Common myeloid progenitor, CD34-positive (primary cell): ENCODE data around the gene PPM1A.
A peak's percentile ranks its signal among the peaks of the same experiment; 100 is the strongest.

Experiments used
- CTCF ChIA-PET: fragments of 350-600 bp; sonication (Branson Sonifier 250); formaldehyde crosslinking; loops from one replicate; lab custom pipeline; 2021; ENCODE audit warnings: antibody characterized with exemption; lab: Charles Lee
- POLR2A ChIA-PET: fragments of 350-600 bp; sonication (Branson Sonifier 250); formaldehyde crosslinking; loops from one replicate; lab custom pipeline; 2021; ENCODE audit warnings: antibody characterized with exemption; lab: Charles Lee
- DNase-seq, 3 donors: peaks; one replicate each; pipeline versions ENCODE4 v3.0.0 to v3.0.0-alpha.2; 2013
- H3K27ac ChIP-seq, 2 experiments: 1 replicate in 1 of 2; 2 replicates in 1 of 2; pipeline ENCODE4 v1.7.0; 2013; ENCODE audit warnings: inconsistent platforms in 2 of 2, low read length in 2 of 2, mild to moderate bottlenecking in 2 of 2, low read depth in 1 of 2, moderate library complexity in 1 of 2; ENCODE audit not compliant: severe bottlenecking in 2 of 2, insufficient read depth in 1 of 2, poor library complexity in 1 of 2
- H3K27me3 ChIP-seq, 5 experiments: replicated peaks in 2 of 5; 1 replicate in 3 of 5; 2 replicates in 2 of 5; pipeline versions ENCODE4 v1.6.1 to v1.7.0; 2013; ENCODE audit warnings: low read length in 4 of 5, mild to moderate bottlenecking in 2 of 5, moderate library complexity in 2 of 5, inconsistent platforms in 1 of 5; ENCODE audit not compliant: insufficient read depth in 5 of 5, control insufficient read depth in 4 of 5
- H3K36me3 ChIP-seq, 4 experiments: 1 replicate in 2 of 4; 2 replicates in 2 of 4; pipeline versions ENCODE4 v1.6.1 to v1.7.0; 2013; ENCODE audit warnings: low read length in 3 of 4, control low read depth in 1 of 4, mild to moderate bottlenecking in 1 of 4; ENCODE audit not compliant: control insufficient read depth in 4 of 4, insufficient read depth in 4 of 4
- H3K4me1 ChIP-seq, 4 experiments: 1 replicate in 3 of 4; 2 replicates in 1 of 4; pipeline versions ENCODE4 v1.6.1 to v1.7.1; 2013; ENCODE audit warnings: low read length in 3 of 4, mild to moderate bottlenecking in 3 of 4, control low read depth in 1 of 4, inconsistent platforms in 1 of 4, moderate library complexity in 1 of 4; ENCODE audit not compliant: control insufficient read depth in 4 of 4, insufficient read depth in 4 of 4; ENCODE audit errors: control extremely low read depth in 1 of 4
- H3K4me3 ChIP-seq, 7 experiments: 1 replicate in 4 of 7; 2 replicates in 3 of 7; pipeline versions ENCODE4 v1.5.1 to v1.7.0; 2013; ENCODE audit warnings: mild to moderate bottlenecking in 7 of 7, low read length in 6 of 7, moderate library complexity in 6 of 7, inconsistent platforms in 2 of 7, low read depth in 2 of 7, control low read depth in 1 of 7; ENCODE audit not compliant: insufficient read depth in 4 of 7, control insufficient read depth in 1 of 7; ENCODE audit errors: extremely low read depth in 1 of 7
- H3K9me3 ChIP-seq, 5 experiments: 1 replicate in 4 of 5; 2 replicates in 1 of 5; pipeline versions ENCODE4 v1.6.1 to v1.7.1; 2013; ENCODE audit warnings: low read length in 4 of 5, mild to moderate bottlenecking in 2 of 5, inconsistent platforms in 1 of 5, low read depth in 1 of 5, moderate library complexity in 1 of 5; ENCODE audit not compliant: control insufficient read depth in 4 of 5, insufficient read depth in 2 of 5; ENCODE audit errors: control extremely low read depth in 1 of 5
- WGBS: methylation state at CpG from one replicate; pipeline ENCODE4 v1.1.5; 2013; ENCODE audit not compliant: insufficient coverage; 5-methylcytosine and 5-hydroxymethylcytosine counted together

Gene PPM1A

DNA sequence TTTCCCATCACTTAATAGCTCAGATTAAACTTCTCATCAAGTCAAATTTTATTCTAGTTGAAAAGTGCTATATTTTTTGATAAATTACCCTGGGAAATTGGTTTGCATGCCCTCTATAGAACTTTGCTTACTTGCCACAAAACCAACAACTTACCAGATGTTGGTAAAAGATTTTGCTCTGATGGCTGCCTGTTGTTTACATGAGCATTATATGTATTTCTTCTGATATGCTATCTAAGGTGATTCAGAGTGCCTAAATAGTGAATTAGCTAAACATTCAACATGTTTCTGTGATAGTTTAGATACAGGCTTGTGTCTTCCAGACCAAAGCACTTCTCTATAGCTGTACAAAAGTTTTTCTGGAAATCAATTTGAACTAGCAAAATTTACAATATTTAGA lies 51.0 kb downstream of the PPM1A start:
- peak in 1 of 3 donors; percentile 50 for DNase-seq
- ChIA-PET CTCF (interaction anchor here (0.7 to 1.7 kb wide), 3 partner anchors 19 to 105 kb away, joined by 3 to 5 read pairs (median 5); no protein-coding TSS in a partner anchor), POLR2A (interaction anchor here (0.9 kb wide), 1 partner anchor 51 kb away, joined by 4 read pairs; the partner anchor contains the start of gene PPM1A)
- no peaks in the 10 kb centered on the region for H3K27me3 ChIP-seq
- H3K27ac ChIP-seq, result no peak overlapping the region
- no peaks in the 10 kb centered on the region for H3K4me1 ChIP-seq
- H3K36me3 ChIP-seq, result no peaks in the 10 kb centered on the region
- H3K9me3 ChIP-seq, result no peaks in the 10 kb centered on the region
- no peak overlapping the region for H3K4me3 ChIP-seq

DNA sequence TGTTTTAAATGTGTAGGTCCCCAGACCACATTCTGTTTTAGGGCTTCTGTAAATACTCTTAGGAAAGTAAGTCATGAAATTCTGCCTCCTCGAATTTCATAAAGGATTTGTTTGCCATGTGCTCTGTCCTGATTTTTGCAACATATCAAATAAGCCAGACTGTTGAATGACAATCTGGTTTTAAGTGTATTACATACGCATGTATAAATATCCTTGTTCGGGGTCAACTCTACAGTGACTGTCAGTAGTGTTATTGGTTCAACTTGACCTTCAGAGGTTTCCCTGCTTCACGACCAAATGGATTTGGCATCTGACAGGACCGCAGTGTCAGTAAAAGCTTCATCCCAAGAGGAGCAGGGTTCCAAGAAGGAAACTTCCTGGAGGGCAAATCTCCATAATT lies 52.7 kb downstream of the PPM1A start:
- no peak overlapping the region for H3K4me3 ChIP-seq
- no peaks in the 10 kb centered on the region for H3K27me3 ChIP-seq
- WGBS, result 100% methylated on average over 5 of the region's 5 CpGs
- ChIA-PET POLR2A (no interaction called here), CTCF (interaction anchor here (1.5 kb wide), 1 partner anchor 11 kb away, joined by 4 read pairs; no protein-coding TSS in a partner anchor)
- H3K36me3 ChIP-seq, result no peaks in the 10 kb centered on the region
- no peaks in the 10 kb centered on the region for H3K4me1 ChIP-seq
- H3K27ac ChIP-seq, result no peak overlapping the region
- peaks cover 0 to 3% (median 0%) of the 10 kb centered on the region in 5 experiments for H3K9me3 ChIP-seq
- no peak for DNase-seq

- Histone ChIP-seq H3K4me3 (no peak overlapping the region), H3K27ac (no peak overlapping the region), H3K36me3 (no peaks in the 10 kb centered on the region), H3K4me1 (no peaks in the 10 kb centered on the region), H3K27me3 (no peaks in the 10 kb centered on the region), H3K9me3 (peaks cover 0 to 3% (median 0%) of the 10 kb centered on the region in 5 experiments)
- CTCF ChIA-PET, result interaction anchor here (1.0 kb wide), 1 partner anchor 25 kb away, joined by 3 read pairs; no protein-coding TSS in a partner anchor
- POLR2A ChIA-PET, result no interaction called here
- DNase-seq, result no peak
- WGBS, result 92% methylated on average over 1 of the region's 1 CpG
Measured at GRCh38 chr14:60302663-60303062, 53.6 kb downstream of the PPM1A start.

DNA sequence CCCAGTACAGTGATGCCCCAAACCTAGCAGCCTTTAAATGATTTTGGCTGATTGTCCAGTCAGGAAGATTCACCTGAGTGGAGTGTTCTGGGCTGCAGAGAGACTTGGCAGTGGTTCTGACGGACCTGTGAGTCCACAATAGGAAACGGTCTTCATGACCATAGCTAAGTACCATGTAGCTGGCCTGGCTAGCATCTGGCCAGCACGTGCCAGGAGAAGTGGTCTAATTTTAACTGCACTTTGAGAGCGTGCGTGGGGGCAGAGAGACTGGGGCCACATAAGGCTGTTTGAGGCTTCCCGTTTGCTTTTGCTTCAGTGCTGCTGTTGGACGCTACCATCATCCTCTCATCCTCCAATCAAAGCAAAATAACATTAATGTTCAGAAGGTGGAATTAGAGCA lies 54.7 kb downstream of the PPM1A start:
- Histone ChIP-seq H3K4me3 (no peak overlapping the region), H3K27ac (no peak overlapping the region), H3K27me3 (no peaks in the 10 kb centered on the region), H3K9me3 (peaks cover 0 to 3% (median 0%) of the 10 kb centered on the region in 5 experiments), H3K4me1 (no peaks in the 10 kb centered on the region), H3K36me3 (no peaks in the 10 kb centered on the region)
- WGBS, result 92% methylated on average over 5 of the region's 7 CpGs
- POLR2A ChIA-PET, result no interaction called here
- DNase-seq, result no peak
- CTCF ChIA-PET, result interaction anchor here (0.9 to 1.0 kb wide), 2 partner anchors 11 to 229 kb away, joined by 3 read pairs; no protein-coding TSS in a partner anchor

DNA sequence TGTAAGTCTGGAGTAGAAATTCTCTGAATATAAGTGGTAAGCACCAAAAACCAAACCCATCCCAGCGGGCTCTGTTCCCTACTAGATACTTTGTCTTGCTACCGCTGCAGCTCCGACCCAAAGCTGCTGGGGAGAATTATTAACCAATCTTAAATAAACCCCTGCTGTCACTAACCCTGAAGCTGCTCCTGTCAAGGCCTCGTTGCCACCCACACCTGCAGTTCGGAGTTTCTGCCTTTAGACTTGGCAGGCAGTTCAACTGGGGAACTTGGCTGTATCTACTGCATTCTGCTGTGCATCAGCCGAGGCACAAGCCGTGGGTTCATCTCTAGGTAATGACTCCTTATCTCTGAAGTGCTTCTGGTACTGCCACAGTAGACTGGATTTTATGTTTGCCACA lies 55.5 kb downstream of the PPM1A start:
- Histone ChIP-seq H3K4me1 (no peaks in the 10 kb centered on the region), H3K4me3 (no peak overlapping the region), H3K36me3 (no peaks in the 10 kb centered on the region), H3K9me3 (peaks cover 0 to 3% (median 0%) of the 10 kb centered on the region in 5 experiments), H3K27ac (no peak overlapping the region), H3K27me3 (no peaks in the 10 kb centered on the region)
- 96% methylated on average over 5 of the region's 7 CpGs for WGBS
- ChIA-PET POLR2A (no interaction called here), CTCF (interaction anchor here (0.9 to 1.0 kb wide), 2 partner anchors 11 to 230 kb away, joined by 3 read pairs; no protein-coding TSS in a partner anchor)
- peak in 1 of 3 donors; percentile 27 for DNase-seq

- no peak overlapping the region for H3K27ac ChIP-seq
- POLR2A ChIA-PET, result no interaction called here
- no peaks in the 10 kb centered on the region for H3K36me3 ChIP-seq
Measured at GRCh38 chr14:60309867-60310552, 61.0 kb downstream of the PPM1A start.

GRCh38 chr14:60311417-60311816 lies 62.4 kb downstream of the PPM1A start:
- CTCF ChIA-PET, result interaction anchor here (1.5 kb wide), 1 partner anchor 19 kb away, joined by 5 read pairs; no protein-coding TSS in a partner anchor
- peak; percentile 37 to 56 (median 43) for DNase-seq
- 100% methylated on average over 1 of the region's 4 CpGs for WGBS

More at GRCh38 chr14:60309867-60310552, 61.0 kb downstream of the PPM1A start:
- Histone ChIP-seq H3K4me3 (no peak overlapping the region), H3K9me3 (peaks cover 0 to 3% (median 0%) of the 10 kb centered on the region in 5 experiments), H3K4me1 (peaks cover 0 to 5% (median 2%) of the 10 kb centered on the region in 4 experiments), H3K27me3 (no peaks in the 10 kb centered on the region)
- WGBS, result 100% methylated on average over 1 of the region's 3 CpGs
- peak in 2 of 3 donors; percentile 17 to 32 for DNase-seq
- CTCF ChIA-PET, result interaction anchor here (0.7 to 1.7 kb wide), 4 partner anchors 11 to 22 kb away, joined by 3 to 5 read pairs (median 3); no protein-coding TSS in a partner anchor

More at GRCh38 chr14:60311417-60311816, 62.4 kb downstream of the PPM1A start:
- Histone ChIP-seq H3K36me3 (no peaks in the 10 kb centered on the region), H3K27me3 (no peaks in the 10 kb centered on the region), H3K27ac (no peak overlapping the region), H3K4me1 (peaks cover 0 to 5% (median 2%) of the 10 kb centered on the region in 4 experiments), H3K9me3 (peaks cover 0 to under 1% (median 0%) of the 10 kb centered on the region in 5 experiments), H3K4me3 (no peak overlapping the region)
- POLR2A ChIA-PET, result no interaction called here
